Neural cell (in vitro differentiated cells): Measurements from ENCODE around the gene COX7A2L. TPM values are rescaled to one million over a fixed set of nuclear protein-coding genes. Genes with fewer than 3 reads are reported as not detected.

Experiments
- H2AFZ ChIP-seq: fragments of 200-600, 300-800 bp; sonication (generic), shearing (Covaris generic); 2 replicates; pipeline ENCODE4 v1.6.0; 2014; ENCODE audit warnings: low read depth, mild to moderate bottlenecking, antibody characterized with exemption, low read length, moderate library complexity
- H3F3A ChIP-seq: fragments of 200-600 bp; shearing (Covaris generic); 2 replicates; pipeline ENCODE4 v1.6.1; 2016; ENCODE audit warnings: mild to moderate bottlenecking, moderate library complexity, mixed read lengths, antibody characterized with exemption, low read length; ENCODE audit not compliant: insufficient read depth, poor library complexity, severe bottlenecking
- H3K27ac ChIP-seq: fragments of 200-600, 300-800 bp; sonication (generic), shearing (Covaris generic); 2 replicates; pipeline ENCODE4 v1.5.1; 2014; ENCODE audit warnings: mild to moderate bottlenecking, low read length, moderate library complexity
- H3K27me3 ChIP-seq: fragments of 300-800, 200-600 bp; sonication (generic), shearing (Covaris generic); 2 replicates; pipeline ENCODE4 v1.6.0; 2014; ENCODE audit warnings: mild to moderate bottlenecking, low read depth, low read length, moderate library complexity; ENCODE audit not compliant: insufficient read depth
- H3K36me3 ChIP-seq: fragments of 300-800, 200-600 bp; sonication (generic), shearing (Covaris generic); 2 replicates; pipeline ENCODE4 v1.5.1; 2014; ENCODE audit warnings: mild to moderate bottlenecking, antibody characterized with exemption, low read length, moderate library complexity; ENCODE audit not compliant: insufficient read depth
- H3K4me2 ChIP-seq: fragments of 300-800, 200-600 bp; sonication (generic), shearing (Covaris generic); 2 replicates; pipeline ENCODE4 v1.6.0; 2014; ENCODE audit warnings: mild to moderate bottlenecking, low read length
- H3K4me3 ChIP-seq: fragments of 300-800, 200-600 bp; sonication (generic), shearing (Covaris generic); 2 replicates; pipeline ENCODE4 v1.5.1; 2014; ENCODE audit warnings: mild to moderate bottlenecking, low read length, moderate library complexity
- H3K79me2 ChIP-seq: fragments of 200-600 bp; shearing (Covaris generic); replicated peaks from 2 replicates; pipeline ENCODE4 v1.6.0; 2014; ENCODE audit warnings: mild to moderate bottlenecking, low read length, moderate library complexity; ENCODE audit not compliant: insufficient read depth
- H3K9ac ChIP-seq: fragments of 300-800, 200-600 bp; sonication (generic), shearing (Covaris generic); 2 replicates; pipeline ENCODE4 v1.6.1; 2016; ENCODE audit warnings: mild to moderate bottlenecking, low read length, mixed read lengths
- H3K9me2 ChIP-seq: fragments of 200-600 bp; shearing (Covaris generic); 2 replicates; pipeline ENCODE4 v1.6.1; 2016; ENCODE audit warnings: mild to moderate bottlenecking, low read length, mixed read lengths; ENCODE audit not compliant: insufficient read depth
- H3K9me3 ChIP-seq: fragments of 200-600, 300-800 bp; sonication (generic), shearing (Covaris generic); 2 replicates; pipeline ENCODE4 v1.6.1; 2016; ENCODE audit warnings: mild to moderate bottlenecking, mixed run types, low read length, moderate library complexity, mixed read lengths
- H4K20me1 ChIP-seq: fragments of 200-600 bp; shearing (Covaris generic); 2 replicates; pipeline ENCODE4 v1.6.1; 2016; ENCODE audit warnings: mild to moderate bottlenecking, mixed run types; ENCODE audit not compliant: insufficient read depth
- EP300 ChIP-seq: fragments of 450-650 bp; conservative IDR thresholded peaks from 2 replicates; pipeline ENCODE4 v1.6.1; 2014; ENCODE audit warnings: antibody characterized with exemption, mild to moderate bottlenecking, moderate library complexity; ENCODE audit not compliant: poor library complexity, severe bottlenecking
- EZH2 ChIP-seq: fragments of 200-600, 300-800 bp; shearing (Covaris generic), sonication (generic); IDR thresholded peaks from 2 replicates; pipeline ENCODE4 v1.6.1; 2014; ENCODE audit warnings: antibody characterized with exemption, low read length, borderline replicate concordance, mild to moderate bottlenecking; ENCODE audit not compliant: insufficient read depth, poor library complexity, severe bottlenecking
- MXI1 ChIP-seq: fragments of 450-650 bp; conservative IDR thresholded peaks from 2 replicates; pipeline ENCODE4 v1.6.1; 2014; ENCODE audit warnings: antibody characterized with exemption, mild to moderate bottlenecking; ENCODE audit not compliant: poor library complexity, severe bottlenecking
- POLR2AphosphoS5 ChIP-seq: IDR thresholded peaks from 2 replicates; pipeline ENCODE4 v1.6.1; 2012
- RAD21 ChIP-seq: fragments of 450-650 bp; conservative IDR thresholded peaks from 2 replicates; pipeline ENCODE4 v1.6.1; 2014; ENCODE audit warnings: antibody characterized with exemption, mild to moderate bottlenecking, moderate library complexity
- REST ChIP-seq: IDR thresholded peaks from 2 replicates; pipeline ENCODE4 v1.6.1; 2012; ENCODE audit warnings: borderline replicate concordance
- TAF1 ChIP-seq: IDR thresholded peaks from 2 replicates; pipeline ENCODE4 v1.6.1; 2012; ENCODE audit warnings: low read depth
- polyA plus RNA-seq: library from polyadenylated mRNA; depleted of rRNA; stranded (reverse); fragments of >200 nt; gene quantifications from 2 replicates; pipeline ENCODE4 v1.2.3, GENCODE V29; 2014

COX7A2L gene
- polyA plus RNA-seq, 1 donor from 2014 or later, result 425 TPM

DNA sequence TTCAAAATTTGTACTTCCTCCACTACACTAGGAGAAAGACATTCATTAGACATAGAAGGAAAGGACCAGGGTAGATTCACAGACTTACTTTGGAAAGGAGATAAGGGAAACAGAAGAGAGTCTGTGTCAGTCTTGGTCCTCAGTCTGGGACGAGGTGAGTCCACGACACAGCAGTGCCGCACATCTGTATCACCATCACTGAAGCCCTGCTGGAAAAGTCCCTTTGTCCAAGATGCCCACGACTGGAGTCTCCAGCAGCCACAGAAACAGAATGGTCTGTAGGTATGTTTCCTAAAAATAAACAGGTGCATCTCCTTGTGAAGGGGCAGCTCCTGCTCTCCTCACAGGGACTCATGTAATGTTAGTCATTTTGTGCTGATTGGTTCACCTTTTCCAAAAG, 27.4 kb downstream of the COX7A2L start:
- no peaks in the 10 kb centered on the region for H4K20me1 ChIP-seq
- no peak for TF ChIP-seq EZH2
- no peak for TF ChIP-seq POLR2AphosphoS5
- TF ChIP-seq REST, result no peak
- TF ChIP-seq EP300, result no peak
- TF ChIP-seq MXI1, result no peak
- TF ChIP-seq TAF1, result no peak
- no peak for TF ChIP-seq RAD21
- no peaks in the 10 kb centered on the region for H3K27me3 ChIP-seq
- H3K9ac ChIP-seq, result no peak overlapping the region
- no peaks in the 10 kb centered on the region for H3K9me3 ChIP-seq
- no peaks in the 10 kb centered on the region for H3K9me2 ChIP-seq
- no peak overlapping the region for H2AFZ ChIP-seq
- no peaks in the 10 kb centered on the region for H3K79me2 ChIP-seq
- H3K27ac ChIP-seq, result no peak overlapping the region
- no peaks in the 10 kb centered on the region for H3F3A ChIP-seq
- no peak overlapping the region for H3K4me2 ChIP-seq
- H3K36me3 ChIP-seq, result no peaks in the 10 kb centered on the region
- no peak overlapping the region for H3K4me3 ChIP-seq

GRCh38 chr2:42332575-42332974, 28.4 kb downstream of the COX7A2L start:
- Histone ChIP-seq H3K9ac (no peak overlapping the region), H3K4me2 (no peak overlapping the region), H2AFZ (no peak overlapping the region), H4K20me1 (no peaks in the 10 kb centered on the region), H3K27me3 (no peaks in the 10 kb centered on the region), H3F3A (no peaks in the 10 kb centered on the region), H3K27ac (no peak overlapping the region), H3K79me2 (no peaks in the 10 kb centered on the region), H3K9me3 (no peaks in the 10 kb centered on the region), H3K4me3 (no peak overlapping the region), H3K9me2 (no peaks in the 10 kb centered on the region), H3K36me3 (no peaks in the 10 kb centered on the region)
- TF ChIP-seq REST, result no peak
- TF ChIP-seq EP300, result no peak
- TF ChIP-seq MXI1, result no peak
- TF ChIP-seq RAD21, result no peak
- no peak for TF ChIP-seq POLR2AphosphoS5
- TF ChIP-seq EZH2, result no peak
